Testis (tissue), 2 donors: ENCODE measurements around the gene C14orf93.

Experiments used
- CTCF ChIP-seq, 3 experiments: fragments of 450-650 bp in 2 of 3; fragments of 200-600 bp in 1 of 3; sonication (generic) in 1 of 3; IDR thresholded peaks; one replicate each; pipeline ENCODE4 v1.5.1; 2016 to 2019; ENCODE audit warnings: antibody characterized with exemption in 3 of 3, mild to moderate bottlenecking in 2 of 3, moderate library complexity in 1 of 3
- POLR2A ChIP-seq: fragments of 450-650 bp; IDR thresholded peaks from one replicate; pipeline ENCODE4 v1.6.1; 2017; ENCODE audit warnings: antibody characterized with exemption, mild to moderate bottlenecking, moderate library complexity

- TF ChIP-seq CTCF (IDR thresholded peaks at IDR 0.05): no peak
- no peak for TF ChIP-seq POLR2A
Measured at GRCh38 chr14:23020143-23021128, 10.5 kb upstream of the C14orf93 start.
